Measurements from ENCODE around the gene COX19.

DNA sequence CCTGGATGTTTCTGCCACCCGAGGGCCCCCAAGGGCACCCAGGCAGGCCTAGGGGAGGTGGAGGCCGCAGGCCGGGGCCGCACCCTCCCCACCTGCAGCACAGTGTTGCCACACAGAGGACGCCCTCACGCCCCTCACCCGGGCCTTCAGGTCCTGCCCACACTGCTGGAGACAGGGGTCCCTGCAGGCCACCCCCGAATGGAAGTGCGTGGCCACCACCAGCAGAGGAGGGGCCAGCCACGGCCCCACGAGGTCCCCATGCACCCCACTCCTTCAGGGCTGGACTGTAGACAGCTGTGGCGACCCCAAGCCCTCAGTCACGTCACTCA lies 56.3 kb downstream of the COX19 start:
- TF ChIP-seq CTCF (optimal IDR thresholded peaks at IDR 0.05 in 1 of 3, IDR thresholded peaks at IDR 0.05 in 1 of 3, conservative IDR thresholded peaks at IDR 0.05 in 1 of 3; ENCODE audit: extremely low read depth in 1 of 3, insufficient read depth in 2 of 3, low read length in 3 of 3), result no peak
- no peak for TF ChIP-seq EZH2 (IDR thresholded peaks at IDR 0.05; ENCODE audit: low read length)

All from keratinocyte (primary cell).